G401 (cell line): Measurements from ENCODE around the gene ADIG. TPM values are rescaled to one million over a fixed set of nuclear protein-coding genes. Genes with fewer than 3 reads are reported as not detected.

ENCODE experiments used
- DNase-seq: peaks from one replicate; pipeline ENCODE4 v3.0.0-alpha.2; 2015; ENCODE audit warnings: low spot score
- in situ Hi-C: cut with HindIII; loops from 2 replicates; pipeline ENCODE4 v1.10.0; 2016; ENCODE audit warnings: low sequenced_read_pairs, mixed read lengths
- total RNA-seq: library from RNA; depleted of rRNA; stranded (reverse); fragments of >200 nt; shearing (Covaris generic); gene quantifications from 2 replicates; pipeline ENCODE4 v1.2.3, GENCODE V29; 2014; rRNA removed

ADIG gene
- total RNA-seq, result not detected in 2 replicates

DNA sequence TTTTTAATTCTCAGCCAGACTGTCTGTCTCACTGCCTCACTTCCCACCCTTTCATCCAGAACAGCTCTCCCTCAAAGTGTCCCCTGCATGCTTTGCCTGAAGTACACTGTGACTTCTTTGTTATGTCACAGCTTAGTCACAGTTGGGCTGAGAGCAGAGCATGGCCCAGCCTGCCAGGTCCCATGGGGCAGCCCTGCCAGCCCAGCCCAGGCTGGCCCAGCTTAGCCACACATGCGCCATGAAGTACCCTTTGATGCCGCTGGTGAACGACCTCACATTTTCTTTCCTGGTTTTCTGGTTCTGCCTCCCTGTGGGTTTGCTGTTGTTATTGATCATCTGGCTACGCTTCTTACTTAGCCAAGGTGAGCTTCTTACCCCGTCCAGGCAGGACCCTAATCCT is at the start of gene ADIG:
ADIG (plus strand) TSS at position 185 of the 400 bp plus-strand sequence; CDS start at position 239, 54 bp downstream.
- in situ Hi-C loops, result no loop called here
- peak; percentile 30 for DNase-seq

DNA sequence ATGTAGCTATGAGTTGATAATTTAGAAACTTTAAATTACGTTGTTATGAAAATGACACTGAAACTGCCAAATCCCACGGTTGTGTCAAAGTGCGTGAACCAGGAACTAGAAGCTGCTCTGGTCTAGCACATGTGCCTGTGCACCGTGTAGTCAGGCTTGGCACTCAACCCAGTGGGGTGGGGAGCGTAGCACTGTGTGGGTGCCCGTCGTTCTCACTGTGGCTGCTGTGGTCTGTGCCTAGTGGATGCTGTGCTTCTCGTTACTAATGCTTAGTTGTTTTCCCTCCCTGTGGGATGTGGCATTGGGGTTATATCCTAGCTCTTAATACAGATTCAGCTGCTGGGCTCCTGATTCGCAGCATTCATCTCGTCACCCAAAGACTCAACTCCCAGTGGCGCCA is 46.2 kb upstream of the ADIG start:
- in situ Hi-C loops, result no loop called here
- no peak for DNase-seq

DNA sequence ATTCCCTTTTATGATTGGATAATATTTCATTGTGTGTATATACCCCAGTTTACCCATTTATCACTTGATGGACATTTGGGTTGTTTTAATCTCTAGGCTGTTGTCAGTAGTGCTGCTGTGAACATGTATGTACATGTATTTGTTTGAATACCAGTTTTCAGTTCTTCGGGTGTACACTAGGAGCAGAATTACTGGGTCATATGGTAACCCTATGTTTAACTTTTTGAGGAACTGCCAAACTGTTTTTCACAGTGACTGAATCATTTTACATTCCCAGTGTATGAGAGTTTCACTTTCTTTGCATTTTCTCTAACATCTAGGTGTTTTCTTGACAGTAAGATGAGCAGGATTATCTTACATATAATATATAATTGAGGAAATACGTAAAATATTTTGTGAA is 44.7 kb upstream of the ADIG start:
- DNase-seq, result no peak
- in situ Hi-C loops, result no loop called here

DNA sequence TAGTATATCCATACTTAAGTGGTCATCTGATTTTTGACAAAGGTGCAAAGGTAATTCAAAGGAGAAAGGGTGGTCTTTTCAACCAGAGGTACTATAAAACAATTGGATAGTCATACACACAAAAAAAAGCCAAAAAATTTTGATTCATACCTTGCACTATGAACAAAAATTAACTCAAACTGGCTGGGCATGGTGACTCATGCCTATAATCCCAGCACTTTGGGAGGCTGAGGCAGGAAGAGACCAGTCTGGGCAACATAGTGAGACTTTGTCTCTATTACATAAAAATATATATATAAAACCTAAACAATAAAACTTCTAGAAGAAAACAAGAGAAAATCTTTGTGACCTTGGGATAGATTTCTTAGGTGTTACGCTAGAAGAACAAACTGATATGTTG is 43.8 kb upstream of the ADIG start:
- in situ Hi-C loops, result no loop called here
- DNase-seq, result no peak

DNA sequence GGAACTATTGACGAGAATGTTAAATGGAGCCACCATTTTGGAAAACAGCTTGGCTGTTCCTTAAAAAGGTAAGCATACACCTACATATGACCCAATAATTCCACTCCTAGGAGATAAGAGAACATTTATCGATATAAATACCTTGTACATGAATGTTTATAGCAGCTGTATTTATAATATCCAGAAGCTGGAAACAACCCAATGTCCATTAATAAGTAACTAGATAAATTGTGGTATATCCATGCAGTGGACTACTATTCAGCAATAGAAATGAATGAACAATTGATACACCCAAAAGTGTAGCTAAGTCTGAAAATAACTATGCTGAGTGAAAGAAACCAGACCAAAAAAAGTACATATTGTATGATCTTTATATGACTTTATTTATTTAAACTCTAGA is 42.2 kb upstream of the ADIG start:
- in situ Hi-C loops, result no loop called here
- no peak for DNase-seq

DNA sequence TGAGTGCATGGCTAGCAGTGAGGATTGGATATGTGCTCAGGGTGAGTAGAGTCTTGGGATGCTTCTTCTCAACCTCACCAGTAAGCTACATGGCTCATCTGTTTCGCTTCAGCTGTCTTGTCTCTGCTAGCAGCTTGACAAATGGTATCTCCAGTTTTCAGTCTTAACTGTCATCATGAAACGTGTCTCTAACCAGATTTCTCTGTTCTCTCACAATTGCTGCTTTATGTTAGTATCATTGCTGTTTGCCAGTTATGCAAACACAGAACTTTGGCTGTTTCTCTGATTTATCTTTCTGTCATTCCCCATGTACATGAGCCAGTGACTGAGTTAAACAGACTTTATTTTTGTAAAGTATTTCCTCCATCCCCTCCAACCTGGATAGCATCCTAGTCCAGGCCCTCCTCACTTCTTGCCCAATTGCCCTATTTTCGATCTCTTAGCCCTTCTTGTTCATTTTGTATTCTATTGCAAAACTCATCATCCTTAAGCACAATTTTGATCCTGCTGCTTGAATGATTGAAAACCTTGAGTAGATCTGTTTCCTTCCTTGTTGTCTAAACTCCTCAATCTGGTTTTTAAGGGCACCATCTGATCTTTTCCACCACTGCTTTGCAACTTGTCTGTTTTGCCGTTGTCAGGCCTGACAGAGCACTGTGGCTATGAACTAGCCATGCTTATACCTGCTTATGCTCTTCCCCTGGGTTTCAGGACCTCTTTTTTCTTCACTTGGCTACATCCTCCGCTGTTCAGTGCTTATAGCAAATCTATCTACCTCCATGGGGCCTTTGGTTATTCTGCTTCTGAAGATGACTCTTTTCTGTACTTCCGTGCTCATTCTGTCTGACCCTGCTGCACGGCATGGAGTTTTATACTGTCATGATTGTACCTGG is 37.7 kb upstream of the ADIG start:
- DNase-seq, result no peak
- in situ Hi-C loops, result no loop called here

DNA sequence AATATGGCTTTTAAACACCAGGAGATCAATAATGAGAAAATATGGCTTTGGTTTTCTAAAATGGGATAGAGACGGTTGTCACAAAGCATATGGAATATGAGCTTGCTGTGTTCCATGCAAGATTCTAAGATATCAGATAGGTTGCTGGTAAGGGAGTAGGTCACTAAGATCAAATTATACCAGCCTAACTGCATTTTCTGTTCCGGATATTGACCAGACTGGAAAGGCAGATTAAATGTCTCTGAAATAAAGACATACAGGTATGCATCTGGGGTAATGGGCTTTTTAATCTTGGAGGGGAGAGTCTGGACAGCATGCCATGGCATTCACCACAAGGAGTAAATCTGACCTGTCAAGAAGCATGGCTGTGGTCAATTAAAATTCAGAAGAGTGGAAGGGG is 35.2 kb upstream of the ADIG start:
- in situ Hi-C loops, result no loop called here
- DNase-seq, result no peak

DNA sequence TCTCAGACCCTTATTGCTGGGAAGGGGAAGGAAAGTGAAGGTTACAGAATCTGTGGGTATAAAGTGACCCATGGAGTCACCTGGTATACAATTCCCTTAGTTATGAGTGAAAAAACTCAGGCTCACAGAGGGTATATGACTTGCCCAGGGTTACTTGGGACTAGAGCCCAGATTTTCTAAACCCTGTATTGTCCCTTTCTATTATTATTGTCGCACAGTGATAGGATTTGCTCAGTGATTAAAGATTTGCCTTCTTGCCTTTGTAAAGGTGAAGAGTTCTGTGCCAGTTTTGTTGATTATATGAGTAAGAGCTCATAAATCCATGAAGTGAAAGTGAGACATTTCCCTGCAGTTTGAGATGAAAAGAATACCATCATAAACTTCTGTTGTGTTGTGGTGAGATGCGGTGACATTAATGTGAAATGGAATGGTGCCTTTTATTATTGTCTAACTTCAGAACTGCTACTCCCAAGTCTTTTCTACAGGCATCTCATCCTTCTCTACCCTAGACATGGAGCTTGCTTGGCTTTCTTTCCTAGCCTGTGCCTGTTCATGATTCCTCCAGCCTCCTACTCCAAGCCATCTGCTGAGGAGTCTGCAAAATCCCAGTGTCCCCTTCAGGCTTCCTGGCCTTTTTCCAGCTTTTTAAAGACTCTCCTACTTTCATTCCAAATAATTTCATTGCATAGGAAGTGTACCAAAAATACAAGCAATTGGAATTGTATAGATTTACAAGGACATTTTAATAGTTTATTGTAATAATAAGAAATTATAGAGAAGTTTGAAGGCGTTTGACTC is 33.5 kb upstream of the ADIG start:
- peak; percentile 42 for DNase-seq
- in situ Hi-C loops, result no loop called here

DNA sequence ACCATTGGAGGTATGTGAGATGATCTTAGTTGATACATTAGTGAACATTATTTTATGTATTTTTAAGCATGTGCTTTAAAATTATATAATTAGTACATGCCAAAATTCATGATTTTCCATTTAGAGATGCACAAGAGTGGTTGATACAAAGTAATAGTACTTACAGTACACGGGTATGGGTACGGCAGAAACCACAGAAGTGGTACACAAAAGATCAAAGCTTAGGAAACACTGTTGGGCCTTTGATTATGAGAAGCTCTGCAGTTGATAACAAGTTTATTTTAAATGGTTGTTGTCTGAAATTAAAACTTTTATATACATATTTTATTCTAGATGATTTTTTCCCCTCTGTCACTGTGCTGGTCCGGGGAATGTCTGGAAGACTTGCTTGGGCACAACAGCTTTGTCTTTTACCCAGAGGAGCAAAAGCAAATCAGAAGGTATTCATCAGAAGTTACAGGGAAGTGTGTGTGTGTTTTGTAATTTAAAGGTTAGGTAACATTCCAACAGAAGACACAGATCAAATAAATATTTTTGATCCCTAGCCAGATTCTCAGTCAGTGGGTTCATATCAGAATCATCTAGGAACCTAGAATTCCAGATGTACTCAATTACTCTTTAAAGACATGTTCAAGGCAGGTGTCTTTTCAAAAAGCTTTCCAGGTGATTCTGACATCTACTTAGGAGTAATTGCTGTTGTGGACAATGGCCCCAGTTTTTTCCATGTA is 32.5 kb upstream of the ADIG start:
- in situ Hi-C loops, result no loop called here
- no peak for DNase-seq

DNA sequence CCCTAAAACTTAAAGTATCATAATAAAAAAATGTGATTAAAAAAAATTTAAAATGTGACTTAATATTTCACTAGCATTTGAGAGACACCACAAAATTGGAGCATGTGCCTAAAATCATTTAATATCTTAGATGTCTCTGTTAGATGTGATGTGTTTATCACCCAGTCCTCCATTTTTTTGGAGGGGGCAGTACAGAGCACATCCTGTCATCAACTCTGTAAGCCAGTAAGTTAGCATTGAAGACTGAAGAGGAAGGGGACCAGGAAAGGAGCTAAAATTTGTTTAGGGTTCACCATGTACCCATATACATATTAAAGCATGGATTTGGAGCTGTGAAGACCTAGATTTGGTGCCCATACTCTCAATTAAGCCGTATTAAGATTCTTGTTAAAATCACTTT is 30.7 kb upstream of the ADIG start:
- in situ Hi-C loops, result no loop called here
- no peak for DNase-seq

DNA sequence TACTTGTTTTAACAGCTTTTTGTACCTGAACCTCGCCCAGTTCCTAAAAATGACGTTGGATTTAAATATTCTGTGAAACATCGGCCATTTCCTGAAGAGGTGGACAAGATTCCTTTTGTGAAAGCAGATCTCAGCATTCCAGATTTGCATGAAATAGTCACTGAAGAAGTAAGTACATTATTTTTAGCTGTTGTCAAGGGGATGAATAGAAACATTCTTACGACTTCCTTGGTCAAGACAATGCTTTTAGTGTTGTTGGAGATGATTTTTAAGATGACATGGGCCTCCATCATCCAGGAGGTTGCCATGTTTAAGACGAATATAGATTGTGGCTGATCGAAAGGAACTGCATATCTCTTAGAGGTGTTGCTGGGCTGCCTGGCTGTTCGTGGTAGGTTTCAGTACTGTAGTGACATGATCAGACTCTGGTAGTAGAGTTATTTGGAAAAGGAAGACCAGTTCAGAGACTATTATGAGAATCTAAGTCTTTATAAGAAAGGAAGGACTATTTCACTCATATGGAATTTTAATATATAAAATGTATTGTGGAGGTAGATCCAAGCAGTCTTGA is 29.9 kb upstream of the ADIG start:
- DNase-seq, result no peak
- in situ Hi-C loops, result no loop called here

DNA sequence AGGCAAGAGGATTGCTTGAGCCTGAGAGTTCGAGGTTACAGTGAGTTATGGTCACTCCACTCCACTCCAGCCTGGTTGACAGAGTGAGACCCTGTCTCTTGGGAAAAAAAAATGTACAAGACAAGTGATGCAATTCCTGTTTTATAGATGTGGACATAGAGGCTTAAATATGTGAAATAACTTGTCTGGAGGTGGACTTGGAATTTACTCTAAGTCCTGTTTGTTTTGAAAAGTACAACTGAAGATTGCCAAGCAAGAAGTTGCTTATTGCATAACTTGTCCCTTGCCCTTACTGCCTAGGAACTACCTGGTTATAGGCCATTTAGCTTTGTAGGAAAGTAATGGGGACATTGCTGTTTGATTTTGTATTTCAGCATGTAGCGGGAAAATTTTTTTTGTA is 26.0 kb upstream of the ADIG start:
- no peak for DNase-seq

DNA sequence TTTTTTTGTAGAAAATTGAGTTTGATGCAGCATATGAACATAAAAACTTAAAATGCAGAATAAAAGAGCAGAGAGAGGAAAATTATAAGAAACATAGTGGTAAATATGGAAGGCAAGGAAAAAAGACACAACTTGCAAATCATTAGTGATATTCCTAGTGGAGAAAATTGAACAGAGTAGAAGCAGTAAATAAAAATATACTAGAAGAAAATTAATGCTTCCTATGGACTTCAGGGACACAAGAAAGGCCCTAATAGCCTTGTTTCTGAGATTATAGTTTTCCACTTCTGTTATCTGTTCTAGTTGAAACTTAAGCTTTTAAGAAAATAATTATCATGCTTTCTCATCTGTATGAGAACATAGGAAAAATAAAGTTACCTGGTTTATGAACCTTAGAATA is 25.6 kb upstream of the ADIG start:
- in situ Hi-C loops, result no loop called here
- no peak for DNase-seq

More for the DNA sequence above, 26.0 kb upstream of the ADIG start:
- in situ Hi-C loops, result no loop called here

DNA sequence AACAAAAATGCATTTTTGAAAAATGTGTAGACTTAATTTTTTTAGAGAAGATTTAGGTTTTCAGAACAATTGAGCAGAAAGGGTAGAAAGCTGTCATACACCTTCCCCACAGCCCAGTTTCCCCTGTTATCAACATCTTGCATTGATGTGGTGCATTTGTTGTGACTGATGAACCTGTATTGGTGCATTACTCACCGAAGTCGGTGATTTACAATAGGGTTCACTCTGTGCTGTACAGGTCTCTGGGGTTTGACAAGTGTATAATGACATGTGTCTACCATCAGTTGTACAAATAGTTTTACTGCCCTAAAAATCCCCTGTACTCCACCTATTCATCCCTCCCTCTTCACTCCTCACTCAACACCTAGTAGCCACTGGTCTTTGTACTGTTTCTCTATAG is 23.8 kb upstream of the ADIG start:
- in situ Hi-C loops, result no loop called here
- DNase-seq, result no peak

DNA sequence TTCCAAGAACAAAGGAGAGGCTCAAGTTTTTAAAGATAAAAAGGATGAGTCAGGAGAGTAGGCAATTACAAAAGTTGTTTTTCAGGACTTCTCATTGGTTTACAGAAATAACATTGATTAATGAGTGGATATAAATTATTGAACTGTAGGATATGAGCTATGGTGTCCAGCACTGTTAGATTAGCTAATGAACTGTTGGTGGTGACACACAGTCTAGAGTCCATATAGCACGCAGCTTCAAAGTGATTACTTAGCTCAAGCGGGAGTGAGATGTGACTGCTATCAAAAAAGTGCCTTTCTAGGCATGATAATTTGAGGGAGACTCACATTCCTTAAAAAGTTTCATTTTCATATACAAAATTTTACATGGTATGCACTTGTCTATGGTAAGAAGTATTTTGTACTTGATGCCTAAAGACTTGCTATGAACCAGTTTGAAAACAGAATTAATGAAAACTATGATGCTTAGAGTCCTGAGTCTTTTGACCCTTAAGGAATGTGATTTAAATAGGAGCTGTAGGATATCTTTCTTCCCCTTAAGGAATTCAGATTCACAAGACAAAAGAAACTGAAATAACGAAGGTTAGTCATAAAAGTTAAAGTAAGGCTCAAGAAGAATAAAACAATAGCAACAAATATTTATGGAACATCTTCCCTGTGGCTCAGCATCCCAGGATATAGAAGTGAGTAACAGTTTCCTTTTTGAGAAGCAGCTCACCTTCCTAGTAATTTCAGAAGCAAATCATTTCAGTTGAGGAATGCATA is 22.2 kb upstream of the ADIG start:
- DNase-seq, result no peak
- in situ Hi-C loops, result no loop called here

DNA sequence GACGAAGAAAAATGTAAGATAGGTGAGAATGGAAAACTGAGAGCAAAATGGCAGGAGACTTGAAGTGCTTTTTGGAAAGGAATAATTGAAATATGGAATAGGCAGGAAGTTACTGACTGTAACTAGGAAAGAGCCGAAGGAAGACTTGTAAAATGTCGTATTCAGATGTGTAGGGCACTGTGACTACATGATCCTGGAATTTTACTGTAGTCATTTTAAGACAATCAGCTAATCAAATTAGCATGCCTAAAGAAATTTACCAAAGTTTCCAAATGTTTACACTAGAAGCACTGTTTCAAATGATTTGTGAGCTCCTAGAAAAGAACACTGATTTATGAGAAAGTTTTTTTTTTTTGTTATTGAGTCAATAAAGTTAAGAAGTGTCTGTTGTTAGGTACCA is 21.2 kb upstream of the ADIG start:
- in situ Hi-C loops, result no loop called here

DNA sequence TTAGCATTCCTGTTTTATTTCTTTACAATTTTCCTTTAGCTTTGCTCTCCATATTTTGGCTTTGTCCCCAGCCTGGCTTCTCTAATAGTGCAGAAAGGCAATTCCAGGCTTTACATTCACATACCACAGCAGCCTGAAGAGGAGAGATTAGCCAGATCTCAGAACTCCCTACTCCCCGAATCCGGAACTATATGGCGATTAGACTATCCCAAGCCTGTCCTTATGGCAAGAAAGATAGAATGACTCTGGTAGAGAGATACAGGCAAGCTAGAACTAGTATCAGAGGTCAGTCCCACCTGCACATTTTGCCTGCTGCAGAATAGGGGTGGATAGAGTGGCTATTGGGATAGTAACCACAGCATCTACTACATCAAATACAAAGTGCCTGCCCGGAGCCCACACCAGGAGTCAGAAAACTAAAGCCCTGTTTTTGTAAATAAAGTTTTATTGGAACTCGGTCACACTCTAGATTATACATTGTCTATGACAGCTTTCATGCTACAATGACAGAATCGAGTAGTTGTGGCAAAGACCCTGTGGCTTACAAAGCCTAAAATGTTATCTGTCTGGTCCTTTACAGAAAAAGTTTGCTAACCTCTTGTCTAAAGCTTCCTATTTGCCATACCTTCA is 17.1 kb upstream of the ADIG start:
- no peak for DNase-seq
- in situ Hi-C loops, result no loop called here

More for the DNA sequence above, 21.2 kb upstream of the ADIG start:
- no peak for DNase-seq

DNA sequence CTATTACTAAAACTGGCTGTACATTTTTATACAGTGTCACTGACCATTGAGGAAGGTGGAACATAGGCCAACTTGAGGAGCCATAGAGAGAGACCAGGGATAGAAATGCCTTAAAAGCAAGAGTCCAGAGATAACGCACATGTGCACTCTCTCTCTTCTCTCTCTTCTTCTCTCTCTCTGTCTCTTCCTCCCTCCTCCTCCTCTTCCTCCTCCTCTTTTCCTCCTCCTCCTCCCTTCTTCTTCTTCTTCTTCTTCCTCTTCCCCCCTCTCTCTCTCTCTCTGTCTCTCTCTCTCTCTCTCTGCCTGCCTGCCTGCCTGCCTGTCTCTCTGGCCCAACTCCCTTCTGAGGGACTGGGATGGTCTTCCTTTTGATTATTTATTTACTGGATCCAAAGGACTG is 16.3 kb upstream of the ADIG start:
- DNase-seq, result no peak
- in situ Hi-C loops, result no loop called here
